Measurements from ENCODE around the gene STARD13. TPM values are rescaled to one million over a fixed set of nuclear protein-coding genes. Genes with fewer than 3 reads are reported as not detected.
A peak's percentile ranks its signal among the peaks of the same experiment; 100 is the strongest.

The STARD13 gene
- polyA plus RNA-seq, 1 donor (not counting 4 experiments of a cell fraction or from before 2014, with no cell fraction given), result 11.9 TPM

- Histone ChIP-seq H3K27me3 (ENCODE audit: control insufficient read depth, extremely low read depth, insufficient read depth, low read length) (no peaks in the 10 kb centered on the region), H3K36me3 (ENCODE audit: control insufficient read depth in 2 of 2, extremely low read depth in 1 of 2, insufficient read depth in 2 of 2, low read length in 2 of 2) (peaks cover 3% of the 10 kb centered on the region in 2 experiments), H4K20me1 (ENCODE audit: control insufficient read depth, extremely low read depth, insufficient read depth, low read length) (no peaks in the 10 kb centered on the region), H3K79me2 (ENCODE audit: control insufficient read depth, insufficient read depth, low read length) (peaks cover 22% of the 10 kb centered on the region), H3K27ac (ENCODE audit: control insufficient read depth, insufficient read depth, low read length) (peak overlapping the region; percentile 94), H3K4me3 (ENCODE audit: control insufficient read depth in 2 of 3, extremely low read depth in 1 of 3, insufficient read depth in 2 of 3, low read depth in 1 of 3, low read length in 3 of 3) (no peak overlapping the region), H2AFZ (ENCODE audit: control insufficient read depth, low read length) (no peak overlapping the region), H3K4me1 (ENCODE audit: control insufficient read depth, extremely low read depth, insufficient read depth, low read length) (peaks cover 52% of the 10 kb centered on the region), H3K9me3 (ENCODE audit: control insufficient read depth, low read depth, low read length) (no peaks in the 10 kb centered on the region), H3K9me1 (ENCODE audit: control insufficient read depth, extremely low read depth, insufficient read depth, low read length) (no peaks in the 10 kb centered on the region), H3K9ac (ENCODE audit: control insufficient read depth, extremely low read depth, insufficient read depth, low read length) (peak overlapping the region; percentile 56), H3K4me2 (ENCODE audit: control insufficient read depth, extremely low read depth, insufficient read depth, low read depth, low read length) (peak overlapping the region; percentile 68)
- no peak for DNase-seq (ENCODE audit: low read depth, low spot score)
- TF ChIP-seq CTCF (optimal IDR thresholded peaks at IDR 0.05 in 1 of 3, IDR thresholded peaks at IDR 0.05 in 1 of 3, conservative IDR thresholded peaks at IDR 0.05 in 1 of 3; ENCODE audit: extremely low read depth in 1 of 3, insufficient read depth in 2 of 3, low read length in 3 of 3), result no peak
- no peak for TF ChIP-seq EZH2 (IDR thresholded peaks at IDR 0.05; ENCODE audit: low read length)
- peak; percentile 79 for FAIRE-seq
- dilution Hi-C loops (cut with MboI; ENCODE audit: extremely low pct_ligation_motif_present, low sequenced_read_pairs), result no loop called here
Observed at GRCh38 chr13:33218020-33218419, 67.5 kb downstream of the STARD13 start.

GRCh38 chr13:33217256-33217655, 68.3 kb downstream of the STARD13 start:
- H3K4me3 ChIP-seq (ENCODE audit: control insufficient read depth in 2 of 3, extremely low read depth in 1 of 3, insufficient read depth in 2 of 3, low read depth in 1 of 3, low read length in 3 of 3), result no peak overlapping the region
- H3K36me3 ChIP-seq (ENCODE audit: control insufficient read depth in 2 of 2, extremely low read depth in 1 of 2, insufficient read depth in 2 of 2, low read length in 2 of 2), result peaks cover 0 to 3% of the 10 kb centered on the region in 2 experiments
- H3K9ac ChIP-seq (ENCODE audit: control insufficient read depth, extremely low read depth, insufficient read depth, low read length), result peak overlapping the region; percentile 56
- dilution Hi-C loops (cut with MboI; ENCODE audit: extremely low pct_ligation_motif_present, low sequenced_read_pairs), result no loop called here
- no peaks in the 10 kb centered on the region for H4K20me1 ChIP-seq (ENCODE audit: control insufficient read depth, extremely low read depth, insufficient read depth, low read length)
- no peak overlapping the region for H2AFZ ChIP-seq (ENCODE audit: control insufficient read depth, low read length)
- FAIRE-seq, result no peak
- peaks cover 60% of the 10 kb centered on the region for H3K4me1 ChIP-seq (ENCODE audit: control insufficient read depth, extremely low read depth, insufficient read depth, low read length)
- H3K27ac ChIP-seq (ENCODE audit: control insufficient read depth, insufficient read depth, low read length), result peak overlapping the region; percentile 94
- TF ChIP-seq EZH2 (IDR thresholded peaks at IDR 0.05; ENCODE audit: low read length) (no peak), CTCF (optimal IDR thresholded peaks at IDR 0.05 in 1 of 3, IDR thresholded peaks at IDR 0.05 in 1 of 3, conservative IDR thresholded peaks at IDR 0.05 in 1 of 3; ENCODE audit: extremely low read depth in 1 of 3, insufficient read depth in 2 of 3, low read length in 3 of 3) (no peak)
- peaks cover 26% of the 10 kb centered on the region for H3K79me2 ChIP-seq (ENCODE audit: control insufficient read depth, insufficient read depth, low read length)
- peak overlapping the region; percentile 68 for H3K4me2 ChIP-seq (ENCODE audit: control insufficient read depth, extremely low read depth, insufficient read depth, low read depth, low read length)
- DNase-seq (ENCODE audit: low read depth, low spot score), result no peak
- no peaks in the 10 kb centered on the region for H3K9me3 ChIP-seq (ENCODE audit: control insufficient read depth, low read depth, low read length)
- H3K27me3 ChIP-seq (ENCODE audit: control insufficient read depth, extremely low read depth, insufficient read depth, low read length), result no peaks in the 10 kb centered on the region
- H3K9me1 ChIP-seq (ENCODE audit: control insufficient read depth, extremely low read depth, insufficient read depth, low read length), result no peaks in the 10 kb centered on the region
